ENCODE results near the gene HABP2. TPM values are rescaled to one million over a fixed set of nuclear protein-coding genes. Genes with fewer than 3 reads are reported as not detected.

Gene HABP2
- not detected in 2 replicates for total RNA-seq
- long read RNA-seq = 0 reads

DNA sequence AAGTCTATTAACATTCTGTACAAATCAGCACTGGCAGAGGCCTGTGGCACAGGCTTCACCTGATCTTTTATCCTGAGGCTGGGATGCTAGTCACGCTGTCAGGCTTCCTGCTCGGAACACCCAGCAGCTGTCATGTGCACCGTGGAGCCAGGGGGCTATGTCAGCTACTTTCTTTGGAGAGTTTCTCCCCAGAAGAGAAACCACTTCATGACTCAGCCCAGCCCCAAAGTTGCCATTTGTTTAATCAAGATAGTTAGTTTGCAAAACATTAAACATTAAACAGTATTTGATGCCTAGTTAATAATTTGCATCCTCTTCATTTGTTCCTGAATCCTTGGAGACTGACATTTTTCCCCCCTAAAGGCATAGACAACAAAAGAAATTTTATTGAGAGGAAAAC, at the start of gene HABP2:
HABP2 (plus strand) TSS at position 353 of the 400 bp plus-strand sequence. CDS start 69 bp downstream, outside the sequence.
- no peaks in the 10 kb centered on the region for H3K9me3 Mint-ChIP-seq
- no peak for TF ChIP-seq CTCF (conservative IDR thresholded peaks at IDR 0.05)
- peak within 1 kb of the TSS; percentile 57 for H3K27ac Mint-ChIP-seq (ENCODE audit: unreplicated experiment)
- H3K36me3 Mint-ChIP-seq (ENCODE audit: low read depth) = no peaks in the 10 kb centered on the region
- no peak for DNase-seq (ENCODE audit: low read depth, low spot score)
- H3K4me1 Mint-ChIP-seq = peaks cover 27% of the 10 kb centered on the region
- H3K27me3 Mint-ChIP-seq (ENCODE audit: low read depth) = peaks cover 28% of the 10 kb centered on the region
- H3K4me3 Mint-ChIP-seq = no peak within 1 kb of the TSS

DNA sequence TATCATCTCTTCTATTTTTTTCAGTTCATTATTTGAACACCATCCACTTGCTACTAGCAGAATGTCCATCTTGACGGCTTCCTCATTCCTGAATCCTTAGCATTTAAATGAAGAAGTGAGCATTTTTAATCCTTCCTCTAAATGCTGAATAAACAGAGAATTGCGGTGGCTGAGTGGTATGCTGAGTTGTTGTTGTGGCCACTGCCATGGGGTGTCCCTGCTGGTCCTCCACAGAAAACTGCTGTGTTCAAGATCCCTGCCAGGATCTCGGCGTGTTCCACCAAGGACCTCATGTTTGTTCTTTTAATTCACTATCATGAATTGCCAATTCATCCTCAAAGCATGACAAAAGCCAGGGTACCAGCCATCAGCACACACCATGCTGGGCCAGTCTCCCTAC, 48.9 kb upstream of the HABP2 start:
- H3K4me3 Mint-ChIP-seq = no peak overlapping the region
- H3K9me3 Mint-ChIP-seq = peaks cover 9% of the 10 kb centered on the region
- no peaks in the 10 kb centered on the region for H3K4me1 Mint-ChIP-seq
- no peak overlapping the region for H3K27ac Mint-ChIP-seq (ENCODE audit: unreplicated experiment)
- TF ChIP-seq CTCF (conservative IDR thresholded peaks at IDR 0.05) = no peak
- H3K36me3 Mint-ChIP-seq (ENCODE audit: low read depth) = peaks cover 2% of the 10 kb centered on the region
- DNase-seq (ENCODE audit: low read depth, low spot score) = no peak
- H3K27me3 Mint-ChIP-seq (ENCODE audit: low read depth) = peaks cover 17% of the 10 kb centered on the region

DNA sequence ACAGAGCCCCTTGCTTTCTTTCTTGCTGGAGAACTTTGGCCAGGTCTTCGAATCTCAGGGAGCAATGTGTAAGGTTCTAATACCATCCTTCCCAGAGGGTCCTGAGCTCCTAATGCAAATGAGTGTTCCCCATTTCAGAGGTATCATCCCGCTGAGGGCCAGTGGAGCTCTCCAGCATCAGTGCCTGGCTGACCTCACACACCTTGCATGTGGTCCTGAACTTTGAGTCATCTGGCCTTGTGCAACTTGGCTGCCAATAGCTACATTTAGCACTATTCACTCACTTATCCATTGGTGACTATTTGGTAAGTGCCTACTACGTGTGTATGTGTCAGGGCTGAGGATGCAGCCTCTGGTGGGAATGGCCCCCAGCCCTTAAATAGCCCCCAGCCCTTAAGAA, 48.4 kb upstream of the HABP2 start:
- TF ChIP-seq CTCF (conservative IDR thresholded peaks at IDR 0.05) = no peak
- peaks cover 2% of the 10 kb centered on the region for H3K36me3 Mint-ChIP-seq (ENCODE audit: low read depth)
- H3K4me3 Mint-ChIP-seq = no peak overlapping the region
- no peaks in the 10 kb centered on the region for H3K4me1 Mint-ChIP-seq
- no peak overlapping the region for H3K27ac Mint-ChIP-seq (ENCODE audit: unreplicated experiment)
- peaks cover 17% of the 10 kb centered on the region for H3K27me3 Mint-ChIP-seq (ENCODE audit: low read depth)
- DNase-seq (ENCODE audit: low read depth, low spot score) = no peak
- peaks cover 9% of the 10 kb centered on the region for H3K9me3 Mint-ChIP-seq

DNA sequence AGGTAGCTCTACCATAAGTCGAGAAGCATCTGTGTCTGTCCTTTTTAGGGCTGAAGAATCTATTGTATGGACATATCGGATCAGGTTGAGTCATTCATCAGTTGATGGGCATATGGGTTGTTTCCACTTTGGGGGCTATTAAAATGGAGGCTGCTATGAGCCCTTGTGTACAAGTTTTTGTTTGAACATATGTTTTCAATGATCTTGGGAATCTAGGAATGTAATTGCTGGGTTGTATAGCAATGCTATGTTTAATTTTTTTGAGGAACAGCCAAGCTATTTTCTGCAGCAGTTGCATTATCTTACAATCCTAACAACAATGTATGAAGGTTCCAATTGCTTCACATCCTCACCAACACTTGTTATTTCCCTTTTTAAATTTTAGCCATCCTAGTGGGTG, 46.4 kb upstream of the HABP2 start:
- Mint-ChIP-seq H3K4me3 (no peak overlapping the region), H3K27ac (ENCODE audit: unreplicated experiment) (no peak overlapping the region), H3K27me3 (ENCODE audit: low read depth) (peaks cover 18% of the 10 kb centered on the region), H3K4me1 (no peaks in the 10 kb centered on the region), H3K9me3 (peaks cover 7% of the 10 kb centered on the region), H3K36me3 (ENCODE audit: low read depth) (peaks cover 6% of the 10 kb centered on the region)
- no peak for DNase-seq (ENCODE audit: low read depth, low spot score)
- TF ChIP-seq CTCF (conservative IDR thresholded peaks at IDR 0.05) = no peak

- DNase-seq (ENCODE audit: low read depth, low spot score) = no peak
- Mint-ChIP-seq H3K9me3 (peaks cover 11% of the 10 kb centered on the region), H3K27me3 (ENCODE audit: low read depth) (peaks cover 9% of the 10 kb centered on the region), H3K27ac (ENCODE audit: unreplicated experiment) (no peak overlapping the region), H3K4me3 (no peak overlapping the region), H3K36me3 (ENCODE audit: low read depth) (peaks cover 9% of the 10 kb centered on the region), H3K4me1 (no peaks in the 10 kb centered on the region)
- no peak for TF ChIP-seq CTCF (conservative IDR thresholded peaks at IDR 0.05)
Measured at GRCh38 chr10:113511419-113511818, 41.4 kb upstream of the HABP2 start.

DNA sequence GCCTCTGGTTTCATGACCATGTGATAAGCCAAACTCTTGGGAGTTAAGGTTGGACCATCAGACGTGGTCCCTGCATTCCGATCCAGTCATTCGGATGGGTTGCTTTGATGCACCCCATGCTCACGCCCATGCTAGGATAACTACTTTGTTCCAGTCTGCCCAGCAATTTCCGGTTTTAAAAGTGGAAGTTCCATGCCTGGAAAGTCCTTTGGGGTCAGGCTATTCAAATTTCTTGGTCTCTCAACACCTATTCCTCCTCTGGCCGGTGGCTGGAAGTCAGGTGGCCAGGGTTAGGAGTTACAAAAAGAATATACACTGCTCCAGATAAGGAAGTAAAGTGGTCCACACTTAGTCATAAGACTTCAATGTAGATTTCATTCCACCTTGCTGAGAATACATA, 37.7 kb upstream of the HABP2 start:
- Mint-ChIP-seq H3K4me3 (no peak overlapping the region), H3K9me3 (peaks cover 8% of the 10 kb centered on the region), H3K36me3 (ENCODE audit: low read depth) (peaks cover 6% of the 10 kb centered on the region), H3K27ac (ENCODE audit: unreplicated experiment) (peak overlapping the region; percentile 29), H3K4me1 (no peaks in the 10 kb centered on the region), H3K27me3 (ENCODE audit: low read depth) (peaks cover 5% of the 10 kb centered on the region)
- no peak for TF ChIP-seq CTCF (conservative IDR thresholded peaks at IDR 0.05)
- DNase-seq (ENCODE audit: low read depth, low spot score) = no peak
